ENCODE results near the gene FDXACB1.

- no peak for TF ChIP-seq CTCF (IDR thresholded peaks at IDR 0.05; ENCODE audit: low read length)
- TF ChIP-seq EZH2 (optimal IDR thresholded peaks at IDR 0.05; ENCODE audit: low read depth, low read length), result no peak
- TF ChIP-seq EZH2phosphoT487 (IDR thresholded peaks at IDR 0.05; ENCODE audit: low read length), result no peak
Measured at GRCh38 chr11:111912535-111912934, 33.6 kb upstream of the FDXACB1 start, which contains the start of gene HSPB2.
